ENCODE measurements around the gene DMAC2. TPM values are rescaled to one million over a fixed set of nuclear protein-coding genes. Genes with fewer than 3 reads are reported as not detected.

DMAC2 gene
- total and polyA plus RNA-seq, 2 of the 13 experiments (the other 11 are each of a cell fraction or from before 2014, with no cell fraction given): 39.0 to 66.0 TPM

- 61% methylated on average over 10 of the region's 12 CpGs for WGBS (ENCODE audit: low lambda C conversion rate)
- H3K27ac ChIP-seq (ENCODE audit: extremely low read length, insufficient read depth, low read length): no peak overlapping the region
- in situ Hi-C loops (cut with HindIII; ENCODE audit: extremely low pct_ligation_motif_present, low pct_unique_long_range_greater_than_20kb): no loop called here
- no peaks in the 10 kb centered on the region for H4K20me1 ChIP-seq (ENCODE audit: insufficient read depth, low read length)
- H3K9ac ChIP-seq (ENCODE audit: insufficient read depth, low read depth, low read length): no peak overlapping the region
- no peaks in the 10 kb centered on the region for H3K36me3 ChIP-seq (replicated peaks in 1 of 2; ENCODE audit: control insufficient read depth in 1 of 2, insufficient read depth in 2 of 2, low read length in 2 of 2)
- intact Hi-C loops (cut with micrococcal nuclease; ENCODE audit: unreplicated experiment): no loop called here
- BruUV-seq (replicated peaks): no TSS peak
- ATAC-seq (no peak), FAIRE-seq (no peak), DNase-seq (ENCODE audit: low spot score) (no peak)
- no peaks in the 10 kb centered on the region for H3K4me1 ChIP-seq (ENCODE audit: insufficient read depth, low read length)
- H3K4me3 ChIP-seq (replicated peaks in 1 of 3; ENCODE audit: insufficient read depth in 1 of 3, low read depth in 2 of 3, low read length in 3 of 3): no peak overlapping the region
- ChIA-PET POLR2A (no interaction called here), CTCF (ENCODE audit: low intra/inter-chr PET ratio, low total read pairs) (no interaction called here)
- no peak overlapping the region for H3K4me2 ChIP-seq (ENCODE audit: low read depth, low read length)
- H2AFZ ChIP-seq (ENCODE audit: low read length): no peak overlapping the region
- no peaks in the 10 kb centered on the region for H3K79me2 ChIP-seq (ENCODE audit: insufficient read depth, low read length)
- peaks cover 0 to 15% of the 10 kb centered on the region in 2 experiments; a peak in 3 of 5 replicates for H3K27me3 ChIP-seq (ENCODE audit: control insufficient read depth in 1 of 2, insufficient read depth in 2 of 2, low read length in 2 of 2)
- H3K9me3 ChIP-seq (ENCODE audit: low read length): no peaks in the 10 kb centered on the region
- TF ChIP-seq ZKSCAN1 (IDR thresholded peaks at IDR 0.05; ENCODE audit: low read length) (no peak), ZNF30 (CRISPR knock-in tag; IDR thresholded peaks at IDR 0.05) (no peak), CTCF (CRISPR knock-in tag; IDR thresholded peaks at IDR 0.05) (no peak), ZNF441 (CRISPR knock-in tag; IDR thresholded peaks at IDR 0.05; ENCODE audit: borderline replicate concordance) (no peak), ZNF446 (CRISPR knock-in tag; IDR thresholded peaks at IDR 0.05) (no peak), STAT6 (CRISPR knock-in tag; IDR thresholded peaks at IDR 0.05; ENCODE audit: borderline replicate concordance) (no peak), ZNF33B (CRISPR knock-in tag; IDR thresholded peaks at IDR 0.05) (no peak), TFDP1 (CRISPR knock-in tag; IDR thresholded peaks at IDR 0.05; ENCODE audit: borderline replicate concordance) (no peak), ZNF350 (CRISPR knock-in tag; IDR thresholded peaks at IDR 0.05; ENCODE audit: borderline replicate concordance, low read depth) (no peak), AFF4 (CRISPR knock-in tag; IDR thresholded peaks at IDR 0.05) (no peak), ATRX (CRISPR knock-in tag; IDR thresholded peaks at IDR 0.05; ENCODE audit: borderline replicate concordance) (no peak), ZNF160 (CRISPR knock-in tag; IDR thresholded peaks at IDR 0.05) (no peak), AGO2 (optimal IDR thresholded peaks at IDR 0.05; ENCODE audit: low read depth, low read length) (no peak), ZNF816 (CRISPR knock-in tag; IDR thresholded peaks at IDR 0.05; ENCODE audit: borderline replicate concordance) (no peak), MIER2 (CRISPR knock-in tag; IDR thresholded peaks at IDR 0.05) (no peak)
These were observed 40.6 kb upstream of the DMAC2 start for GRCh38 chr19:41480336-41480735.

Measured in HepG2 (cell line).